Gastroesophageal sphincter (tissue), 4 donors: ENCODE data around the gene CCDC180. TPM values are rescaled to one million over a fixed set of nuclear protein-coding genes. Genes with fewer than 3 reads are reported as not detected.

ENCODE experiments used
- ATAC-seq: fragments of 150-250 bp; one replicate; pipeline ENCODE4 v1.9.1; 2016; ENCODE audit warnings: mild to moderate bottlenecking, moderate library complexity
- H3K27ac ChIP-seq, 4 donors: fragments of 200-600 bp; sonication (generic) in 3 of 4; 1 replicate in 3 of 4; 2 replicates in 1 of 4; pipeline ENCODE4 v1.5.1; 2016 to 2019
- H3K27me3 ChIP-seq: fragments of 200-600 bp; sonication (generic); one replicate; pipeline ENCODE4 v1.5.1; 2019
- H3K36me3 ChIP-seq, 2 donors: fragments of 200-600 bp; sonication (generic); one replicate each; pipeline ENCODE4 v1.5.1; 2019; ENCODE audit warnings: control low read depth in 1 of 2
- H3K4me1 ChIP-seq, 3 donors: fragments of 200-600 bp; sonication (generic); 1 replicate in 2 of 3; 2 replicates in 1 of 3; pipeline ENCODE4 v1.5.1; 2016 to 2019; ENCODE audit warnings: control low read depth in 2 of 3
- H3K4me3 ChIP-seq, 2 donors: fragments of 200-600 bp; sonication (generic); one replicate each; pipeline ENCODE4 v1.5.1; 2019; ENCODE audit warnings: mild to moderate bottlenecking in 1 of 2, moderate library complexity in 1 of 2
- H3K9me3 ChIP-seq, 3 donors: fragments of 200-600 bp; sonication (generic); one replicate each; pipeline ENCODE4 v1.5.1; 2017 to 2019; ENCODE audit warnings: control low read depth in 2 of 3
- CTCF ChIP-seq, 4 experiments: fragments of 200-600 bp in 2 of 4; fragments of 450-650 bp in 2 of 4; sonication (generic) in 1 of 4; IDR thresholded peaks; one replicate each; pipeline ENCODE4 v1.5.1; 2017 to 2019; ENCODE audit warnings: antibody characterized with exemption in 4 of 4, mild to moderate bottlenecking in 2 of 4, moderate library complexity in 2 of 4
- EP300 ChIP-seq: sonication (generic); formaldehyde crosslinking; IDR thresholded peaks from one replicate; pipeline ENCODE4 v1.6.1; 2017; ENCODE audit warnings: antibody characterized with exemption, mild to moderate bottlenecking
- POLR2A ChIP-seq, 2 donors: fragments of 450-650 bp; IDR thresholded peaks; one replicate each; pipeline ENCODE4 v1.6.1; 2017; ENCODE audit warnings: antibody characterized with exemption in 2 of 2, mild to moderate bottlenecking in 2 of 2, moderate library complexity in 1 of 2
- POLR2AphosphoS5 ChIP-seq: sonication (generic); formaldehyde crosslinking; IDR thresholded peaks from one replicate; pipeline ENCODE4 v1.6.1; 2017; ENCODE audit warnings: antibody characterized with exemption
- WGBS, 2 donors: methylation state at CpG; one replicate each; pipeline ENCODE4 v1.1.5; 2018; ENCODE audit warnings: low coverage in 1 of 2; 5-methylcytosine and 5-hydroxymethylcytosine counted together
- total RNA-seq, 4 donors: library from RNA; depleted of rRNA; stranded (reverse); fragments of >200 nt; gene quantifications; one replicate each; pipeline ENCODE4 v1.1.0, GENCODE V29; 2016

CCDC180 gene
- total RNA-seq, 4 donors from 2014 or later = 0.12 to 9.8 (median 4.1) TPM

- ATAC-seq = no peak
- H3K27ac ChIP-seq = no peak overlapping the region
- H3K4me1 ChIP-seq = no peaks in the 10 kb centered on the region
- WGBS, 2 donors = 90 to 98% methylated on average over 2 to 6 of the region's 12 CpGs
- peaks cover 0 to 98% of the 10 kb centered on the region in 2 donors for H3K36me3 ChIP-seq
- H3K9me3 ChIP-seq = no peaks in the 10 kb centered on the region
- no peak overlapping the region for H3K4me3 ChIP-seq
- H3K27me3 ChIP-seq = no peaks in the 10 kb centered on the region
- TF ChIP-seq POLR2AphosphoS5 (no peak), CTCF (IDR thresholded peaks at IDR 0.05) (no peak), EP300 (no peak), POLR2A (IDR thresholded peaks at IDR 0.05) (no peak)
Observed at GRCh38 chr9:97314503-97314902, 7.0 kb downstream of the CCDC180 start.

DNA sequence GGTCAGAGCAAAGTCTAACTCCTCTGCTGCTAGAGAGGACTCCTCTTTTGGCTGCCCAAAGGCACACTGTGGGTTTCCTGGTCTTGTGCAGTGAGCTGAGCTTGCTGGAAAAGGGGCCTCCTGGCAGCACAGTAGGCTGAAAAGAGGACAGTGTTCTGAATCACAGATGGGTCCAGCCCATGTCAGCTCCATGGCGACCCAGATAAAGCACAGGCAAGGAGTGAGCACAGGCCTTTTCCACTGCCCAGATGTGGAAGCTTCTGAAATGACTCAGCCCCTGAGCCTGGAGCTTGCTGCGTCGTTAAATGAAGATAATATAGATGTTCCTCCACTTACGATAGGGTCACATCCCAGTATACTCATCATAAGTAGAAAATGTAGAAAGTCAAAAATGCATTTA is 8.1 kb downstream of the CCDC180 start:
- Histone ChIP-seq H3K9me3 (no peaks in the 10 kb centered on the region), H3K36me3 (peaks cover 0 to 98% of the 10 kb centered on the region in 2 donors), H3K27me3 (no peaks in the 10 kb centered on the region), H3K27ac (no peak overlapping the region), H3K4me1 (no peaks in the 10 kb centered on the region), H3K4me3 (no peak overlapping the region)
- TF ChIP-seq EP300 (no peak), CTCF (IDR thresholded peaks at IDR 0.05) (no peak), POLR2A (IDR thresholded peaks at IDR 0.05) (no peak), POLR2AphosphoS5 (no peak)
- no peak for ATAC-seq
- 24% methylated on average over 3 of the region's 4 CpGs; no CpG with 5 or more reads in 1 of the 2 donors for WGBS, 2 donors

- Histone ChIP-seq H3K36me3 (peaks cover 0 to 98% of the 10 kb centered on the region in 2 donors), H3K27me3 (no peaks in the 10 kb centered on the region), H3K4me3 (no peak overlapping the region), H3K4me1 (no peaks in the 10 kb centered on the region), H3K27ac (no peak overlapping the region), H3K9me3 (no peaks in the 10 kb centered on the region)
- ATAC-seq = no peak
- TF ChIP-seq EP300 = no peak
- TF ChIP-seq POLR2A (IDR thresholded peaks at IDR 0.05) = no peak
- 60% methylated on average over 1 of the region's 7 CpGs; no CpG with 5 or more reads in 1 of the 2 donors for WGBS, 2 donors
Observed at GRCh38 chr9:97316904-97317303, 9.4 kb downstream of the CCDC180 start.

DNA sequence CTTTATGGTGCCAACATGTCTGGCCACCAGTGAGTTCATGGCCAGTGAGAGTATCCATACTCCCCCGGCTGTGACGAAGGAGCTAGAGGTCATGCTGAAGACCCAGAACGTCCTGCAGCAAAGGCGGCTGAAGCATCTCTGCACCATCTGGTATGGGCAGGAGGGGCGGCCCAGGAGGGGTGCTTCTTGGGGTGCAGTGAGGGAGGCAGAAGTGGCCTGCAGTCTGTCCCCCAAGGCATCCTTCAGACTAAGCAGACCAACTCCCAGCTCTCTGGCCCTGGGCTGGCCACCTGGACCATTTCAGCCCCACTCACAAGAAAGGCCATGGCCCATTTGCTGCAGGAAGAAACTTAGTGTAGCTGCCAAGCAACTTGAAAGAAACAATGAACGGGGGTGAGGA is 11.0 kb downstream of the CCDC180 start:
- H3K4me3 ChIP-seq = no peak overlapping the region
- no peak for ATAC-seq
- no peaks in the 10 kb centered on the region for H3K9me3 ChIP-seq
- TF ChIP-seq POLR2AphosphoS5 = no peak
- TF ChIP-seq POLR2A (IDR thresholded peaks at IDR 0.05) = no peak
- no peak for TF ChIP-seq CTCF (IDR thresholded peaks at IDR 0.05)
- TF ChIP-seq EP300 = no peak
- H3K36me3 ChIP-seq = peaks cover 0 to 98% of the 10 kb centered on the region in 2 donors
- no peaks in the 10 kb centered on the region for H3K27me3 ChIP-seq
- 71% methylated on average over 1 of the region's 6 CpGs; no CpG with 5 or more reads in 1 of the 2 donors for WGBS, 2 donors
- no peaks in the 10 kb centered on the region for H3K4me1 ChIP-seq
- H3K27ac ChIP-seq = no peak overlapping the region

DNA sequence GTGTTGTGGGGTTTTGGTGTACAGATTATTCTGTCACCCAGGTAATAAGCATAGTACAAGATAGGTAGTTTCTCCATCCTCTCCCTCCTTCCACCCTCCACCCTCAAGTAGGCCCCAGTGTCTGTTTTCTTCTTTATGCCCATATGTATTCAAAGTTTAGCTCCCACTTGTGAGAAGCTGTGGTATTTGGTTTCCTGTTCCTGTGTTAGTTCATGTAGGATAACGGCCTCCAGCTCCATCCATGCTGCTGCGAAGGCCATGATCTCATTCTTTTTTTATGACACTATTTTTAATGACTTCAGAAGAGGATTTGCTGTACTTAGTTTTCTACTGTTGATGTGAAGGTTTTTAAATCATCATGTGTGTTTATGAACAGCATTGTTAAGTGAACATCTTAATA is 11.9 kb downstream of the CCDC180 start:
- TF ChIP-seq POLR2A (IDR thresholded peaks at IDR 0.05) (no peak), CTCF (IDR thresholded peaks at IDR 0.05) (no peak), EP300 (no peak), POLR2AphosphoS5 (no peak)
- no peaks in the 10 kb centered on the region for H3K27me3 ChIP-seq
- no peaks in the 10 kb centered on the region for H3K9me3 ChIP-seq
- no peaks in the 10 kb centered on the region for H3K4me1 ChIP-seq
- 64 to 83% methylated on average over 2 of the region's 2 CpGs for WGBS, 2 donors
- peaks cover 0 to 98% of the 10 kb centered on the region in 2 donors for H3K36me3 ChIP-seq
- H3K4me3 ChIP-seq = no peak overlapping the region
- ATAC-seq = no peak
- no peak overlapping the region for H3K27ac ChIP-seq
